ENCODE data around the gene NHS.
"Not testable (repeated sequence)": the region's sequence is repeated elsewhere in the genome, so short reads cannot be mapped to it uniquely, and the experiment has no call there.

NHS gene

DNA sequence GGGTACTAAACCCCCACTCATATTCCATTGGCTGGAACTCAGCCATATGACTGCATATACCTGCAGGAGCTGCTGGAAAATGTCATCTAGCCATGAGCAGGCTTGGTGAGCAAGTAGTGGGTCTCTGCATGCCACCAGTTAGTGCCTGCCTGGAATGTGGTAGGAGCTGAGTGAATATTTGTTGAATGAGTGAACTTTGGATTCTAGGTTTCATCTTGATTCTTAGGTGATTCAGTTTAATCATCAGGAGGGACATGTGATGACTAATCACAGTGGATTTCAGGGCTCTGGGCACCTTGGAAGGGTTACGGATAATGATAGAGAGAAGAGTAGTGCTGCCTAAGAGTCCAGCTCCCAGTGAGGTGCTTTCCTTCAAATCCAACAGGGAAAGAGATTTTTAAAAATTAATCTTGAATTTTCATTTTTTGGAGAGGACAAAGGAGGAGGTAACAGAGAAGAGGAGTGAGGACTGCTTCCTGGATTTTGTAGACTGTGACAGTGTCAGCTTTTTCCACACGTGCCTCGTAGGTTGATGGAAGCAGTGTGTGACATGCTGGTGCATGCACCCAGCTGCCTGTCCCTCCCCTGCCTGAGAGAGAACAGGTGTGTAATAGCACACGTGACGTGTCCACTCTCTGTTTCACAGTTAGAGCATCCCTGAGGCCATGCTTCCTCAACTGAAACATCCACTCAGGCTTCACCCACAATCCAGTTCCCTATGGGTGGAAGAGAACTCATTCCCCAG lies 30.4 kb downstream of the NHS start:
- DNase-seq (ENCODE audit: low spot score), result no peak

DNA sequence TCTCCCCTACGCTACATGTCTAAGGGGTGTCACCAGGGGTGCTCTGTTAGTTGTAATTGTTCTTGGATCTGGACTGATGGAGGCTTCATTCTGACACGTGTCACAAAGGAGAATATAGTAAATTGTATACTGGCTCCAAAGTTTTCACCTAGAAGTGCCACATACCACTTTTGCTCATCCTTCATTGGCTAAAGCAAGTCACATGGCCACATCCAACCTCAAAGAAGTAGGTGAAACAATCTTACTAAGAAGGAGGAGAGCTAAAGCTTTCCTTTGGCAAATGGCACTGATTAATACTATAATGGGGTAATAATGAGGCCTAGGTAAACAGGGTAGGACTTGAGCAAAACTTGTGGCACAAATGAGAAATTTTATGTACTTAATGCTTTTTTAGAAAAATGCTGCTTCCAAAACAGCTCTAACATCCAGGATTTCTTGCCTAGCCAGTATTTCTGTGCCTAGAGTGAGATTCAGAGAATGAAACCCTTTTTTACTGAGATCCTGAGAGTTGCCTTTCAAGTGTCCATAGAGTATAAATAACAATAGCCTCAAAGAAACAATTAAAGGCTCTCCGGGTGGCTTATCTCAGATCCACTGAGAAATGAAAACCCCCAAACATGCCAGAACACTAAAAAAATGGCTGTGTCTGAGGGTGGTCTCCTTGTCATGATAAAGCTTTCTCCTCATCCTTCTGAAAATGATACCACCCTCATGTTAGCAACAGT lies 34.7 kb downstream of the NHS start:
- DNase-seq (ENCODE audit: low spot score), result no peak

DNA sequence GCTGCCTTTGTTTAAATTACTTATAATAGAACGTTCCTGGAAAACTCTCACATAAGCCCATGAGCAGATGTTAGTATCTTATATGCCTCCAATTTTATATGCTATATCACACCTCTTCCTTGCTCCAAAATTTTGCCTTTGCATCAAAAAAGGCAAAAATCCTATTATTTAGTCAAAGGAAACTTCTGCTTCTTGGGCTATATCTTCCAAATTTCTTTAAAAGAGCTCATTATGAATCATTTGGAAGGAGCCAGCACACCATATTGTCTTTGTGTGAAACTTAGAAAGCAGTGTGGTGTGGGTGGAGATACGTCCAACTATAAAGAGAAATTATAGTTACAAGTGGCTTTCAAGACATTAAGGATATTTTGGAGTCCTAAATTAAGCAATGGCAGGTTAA lies 35.7 kb downstream of the NHS start:
- DNase-seq (ENCODE audit: low spot score), result no peak

DNA sequence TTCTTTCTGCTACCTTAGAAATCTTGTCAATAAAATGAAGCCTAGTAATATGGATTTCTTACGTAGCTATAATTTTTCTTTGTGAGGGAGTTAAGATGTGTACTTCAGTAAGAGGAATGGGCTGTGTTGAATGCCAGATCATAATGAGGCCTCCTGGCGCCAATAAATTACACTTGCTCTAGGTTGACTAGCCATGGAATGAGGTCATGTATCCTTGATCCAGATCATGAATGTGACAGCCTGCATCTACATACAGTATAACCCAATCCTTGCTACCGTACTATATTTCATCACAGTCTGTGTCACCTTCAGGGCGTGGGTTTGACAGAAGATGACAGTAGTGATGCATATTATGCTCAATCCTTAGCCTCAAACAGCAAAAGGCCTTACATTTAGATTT lies 36.2 kb downstream of the NHS start:
- DNase-seq (ENCODE audit: low spot score), result no peak

DNA sequence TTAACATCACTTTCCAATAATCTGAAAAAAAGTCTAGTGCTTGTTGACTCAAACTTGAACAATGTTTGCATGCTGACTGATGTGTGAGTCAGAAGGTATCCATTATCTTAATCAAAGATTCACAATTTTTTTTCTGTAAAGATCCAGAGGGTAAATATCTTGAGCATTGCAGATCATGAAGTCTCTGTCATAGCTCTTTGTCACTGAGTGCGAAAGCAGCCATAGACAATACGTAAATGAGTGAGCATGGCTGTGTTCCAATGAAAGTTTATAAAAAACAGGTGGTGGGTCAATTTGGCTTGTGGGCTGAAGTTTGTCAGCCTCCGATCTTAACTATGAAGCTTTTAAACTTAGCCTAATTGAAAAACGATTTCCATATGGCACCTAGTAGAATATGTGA lies 37.7 kb downstream of the NHS start:
- no peak for DNase-seq (ENCODE audit: low spot score)

DNA sequence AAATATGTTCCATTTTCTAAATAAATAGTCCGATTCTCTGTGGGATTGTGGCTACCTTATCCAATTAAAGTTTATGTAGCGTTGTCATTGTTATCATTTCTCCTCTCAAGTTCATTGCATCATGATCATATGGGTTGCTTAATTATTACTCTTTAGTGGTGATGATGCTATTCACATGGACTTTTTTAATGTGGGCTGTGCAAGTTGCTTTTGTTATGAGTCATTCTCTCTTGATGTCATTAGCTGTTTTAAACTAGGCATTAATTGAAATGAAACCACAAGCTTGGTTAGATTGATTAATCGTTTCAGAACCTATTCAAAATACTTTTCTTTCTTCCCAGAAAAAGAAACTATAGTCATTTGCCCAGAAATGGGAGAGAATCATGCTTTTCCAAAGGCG lies 38.2 kb downstream of the NHS start:
- no peak for DNase-seq (ENCODE audit: low spot score)

DNA sequence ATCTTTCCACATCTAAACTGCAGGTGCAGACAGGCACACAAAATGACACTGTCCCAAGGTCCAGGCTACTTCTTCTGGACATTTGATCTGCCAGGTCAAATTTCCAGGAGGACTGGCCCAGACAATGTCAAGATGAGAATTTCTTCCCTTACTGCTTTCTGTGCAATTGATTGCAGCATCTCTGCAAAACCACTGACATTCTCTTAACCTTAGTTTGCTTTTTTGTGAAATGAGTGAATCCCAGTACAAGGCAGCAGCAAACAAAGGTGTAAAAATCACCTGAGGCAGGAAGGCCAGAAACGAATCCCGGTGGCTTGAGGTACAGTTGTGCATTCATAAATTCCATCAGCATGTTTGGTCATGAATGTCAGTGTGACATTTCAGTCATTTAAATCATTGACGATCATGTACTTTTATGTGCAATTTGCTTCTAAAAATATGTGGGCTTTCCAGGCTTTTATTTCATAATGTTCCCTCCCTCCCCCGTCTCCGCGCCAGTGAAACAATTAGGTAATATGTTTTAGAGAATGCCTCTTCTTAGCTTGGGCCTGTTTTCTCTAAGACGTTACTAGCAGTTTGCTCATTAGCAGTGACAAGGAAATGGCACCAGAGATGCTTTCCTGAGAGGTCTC lies 39.1 kb downstream of the NHS start:
- no peak for DNase-seq (ENCODE audit: low spot score)

DNA sequence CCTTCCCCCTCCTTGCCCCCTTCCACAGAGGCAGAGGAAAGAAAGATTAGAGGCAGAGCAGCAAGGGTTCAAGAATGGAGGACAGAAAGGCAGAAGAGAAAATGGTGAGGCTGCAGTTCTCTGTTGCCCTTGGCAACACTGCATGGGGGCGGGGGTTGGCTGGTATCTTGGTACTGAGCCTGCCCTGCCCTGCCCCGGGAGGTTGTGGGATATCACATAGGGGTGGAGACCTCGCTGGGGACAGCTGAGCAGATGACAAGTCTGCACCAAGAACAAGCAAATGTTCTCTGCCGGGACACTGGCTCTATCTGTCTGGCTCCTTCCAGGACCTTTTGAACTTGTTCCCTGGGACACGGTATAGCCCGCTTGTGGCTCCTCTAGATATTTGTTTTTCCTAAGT lies 39.8 kb downstream of the NHS start:
- DNase-seq (ENCODE audit: low spot score), result no peak

DNA sequence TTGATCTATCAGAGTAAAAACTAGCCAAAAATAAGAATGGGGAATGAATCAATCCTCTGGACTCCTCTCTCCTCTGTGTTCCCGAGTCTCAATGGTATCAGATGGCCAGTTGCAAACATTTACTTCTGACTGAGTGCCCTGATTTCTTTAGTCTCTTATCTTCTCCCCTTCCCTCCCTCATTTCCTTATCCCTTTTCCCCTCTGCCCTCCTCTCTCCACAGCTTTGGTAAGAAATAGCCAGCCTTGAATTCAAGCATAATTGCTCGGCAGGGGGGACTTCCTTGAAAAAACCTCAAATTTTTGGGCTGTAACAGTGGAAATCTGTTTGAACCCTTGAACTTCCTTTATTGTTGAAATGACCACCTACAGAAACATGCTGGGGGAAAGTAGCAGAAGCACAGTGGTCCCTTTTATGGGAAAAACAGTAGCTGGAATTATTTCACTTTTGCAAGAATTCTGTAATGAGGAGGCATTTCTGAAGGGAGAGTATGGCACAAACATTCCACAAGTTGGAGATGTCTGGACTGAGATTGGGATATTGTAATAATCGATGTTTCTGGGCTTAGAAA lies 40.3 kb downstream of the NHS start:
- no peak for DNase-seq (ENCODE audit: low spot score)

DNA sequence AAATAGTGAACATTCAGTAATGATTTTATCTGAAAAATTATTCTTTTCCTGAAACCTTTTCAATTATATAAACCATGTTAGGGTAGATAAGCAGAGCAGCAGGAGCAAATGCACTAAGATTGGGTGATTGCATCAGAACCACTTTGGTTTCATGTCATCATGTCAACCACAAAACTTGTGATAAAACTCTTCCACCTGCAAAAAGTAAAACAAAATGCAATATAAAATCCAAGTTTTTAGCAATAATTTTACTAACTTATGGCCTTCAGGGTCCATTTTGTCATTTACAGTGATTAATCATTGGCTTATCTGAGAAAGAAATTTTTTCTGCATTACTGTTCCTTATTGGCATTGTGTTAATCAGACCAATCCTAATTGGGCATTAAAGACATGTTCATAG lies 42.4 kb downstream of the NHS start:
- DNase-seq (ENCODE audit: low spot score), result no peak

DNA sequence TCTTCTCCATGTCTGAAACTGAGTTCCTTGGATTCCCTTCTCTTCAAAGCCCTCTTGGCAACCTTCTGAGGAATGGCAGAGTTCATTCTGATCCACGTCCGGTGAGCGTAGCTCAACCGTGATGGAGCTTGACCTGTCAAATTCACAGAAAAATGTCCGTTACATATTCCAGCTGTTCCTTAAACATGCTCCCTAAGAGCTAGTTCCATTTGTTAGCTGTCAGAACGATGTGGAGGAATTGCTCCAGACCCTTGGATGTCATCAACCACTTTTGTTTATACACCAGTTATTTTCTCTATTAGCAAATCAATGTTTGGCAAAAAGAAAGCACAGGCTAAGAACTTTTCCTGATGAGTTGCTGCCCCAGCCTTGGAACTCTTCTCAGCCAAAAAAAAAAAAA lies 50.1 kb downstream of the NHS start:
- no peak for DNase-seq (ENCODE audit: low spot score)

DNA sequence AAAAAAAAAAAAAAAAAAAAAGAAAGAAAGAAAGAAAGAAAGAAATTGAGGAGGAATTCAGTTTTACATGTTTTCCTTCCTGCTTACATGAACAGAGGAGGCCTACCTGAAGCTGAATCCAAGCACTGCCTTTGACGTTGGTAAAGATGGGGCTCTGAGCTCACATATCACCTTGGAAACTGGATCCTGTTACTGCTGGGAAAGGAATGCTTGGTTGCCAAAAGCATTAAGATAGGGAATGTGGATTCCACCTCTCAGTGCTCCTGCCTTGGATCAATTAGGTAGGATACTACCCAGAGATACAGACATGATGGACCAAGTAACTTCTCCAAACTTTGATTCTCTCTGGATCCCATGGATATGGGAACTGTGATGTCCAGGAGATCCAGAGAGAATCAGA lies 50.6 kb downstream of the NHS start:
- DNase-seq (ENCODE audit: low spot score), result no peak

DNA sequence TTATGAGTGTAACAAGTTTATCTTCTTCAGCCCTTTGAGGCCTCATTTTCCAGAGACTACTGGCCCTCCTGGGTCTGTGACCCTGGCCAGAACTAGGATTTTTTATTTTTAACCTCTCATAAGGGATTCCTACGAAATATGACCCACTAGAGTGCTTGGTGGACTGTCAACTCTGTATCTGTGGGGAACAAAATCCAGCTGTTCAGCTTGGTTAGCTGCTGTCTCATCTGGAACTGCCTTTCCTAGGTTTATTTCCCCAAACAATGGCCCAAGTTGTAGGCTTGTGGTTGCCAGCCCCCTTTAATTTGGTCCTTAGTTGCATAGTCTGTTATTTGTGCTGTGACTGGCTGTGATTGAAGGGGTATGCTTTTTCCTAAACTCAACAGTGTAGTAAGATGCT lies 56.2 kb downstream of the NHS start:
- no peak for DNase-seq (ENCODE audit: low spot score)

DNA sequence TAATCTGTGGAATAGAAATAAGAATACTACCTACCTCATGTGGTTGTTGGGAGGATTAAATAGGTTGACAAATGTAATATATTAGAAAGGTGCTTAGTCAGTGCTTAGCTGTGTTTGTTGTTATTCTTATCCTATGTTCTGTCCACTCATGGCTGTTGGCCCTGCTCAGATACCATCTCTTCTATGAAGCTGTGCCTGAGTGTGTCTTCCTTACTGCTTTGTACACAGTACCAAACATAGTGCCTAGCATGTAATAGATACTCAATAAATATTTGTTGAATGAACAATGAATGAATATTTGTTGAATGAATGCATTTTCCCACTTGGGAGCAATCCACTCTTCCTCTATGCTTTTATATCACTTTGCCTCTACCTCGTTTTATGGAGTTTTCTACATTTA lies 57.2 kb downstream of the NHS start:
- DNase-seq (ENCODE audit: low spot score), result no peak

DNA sequence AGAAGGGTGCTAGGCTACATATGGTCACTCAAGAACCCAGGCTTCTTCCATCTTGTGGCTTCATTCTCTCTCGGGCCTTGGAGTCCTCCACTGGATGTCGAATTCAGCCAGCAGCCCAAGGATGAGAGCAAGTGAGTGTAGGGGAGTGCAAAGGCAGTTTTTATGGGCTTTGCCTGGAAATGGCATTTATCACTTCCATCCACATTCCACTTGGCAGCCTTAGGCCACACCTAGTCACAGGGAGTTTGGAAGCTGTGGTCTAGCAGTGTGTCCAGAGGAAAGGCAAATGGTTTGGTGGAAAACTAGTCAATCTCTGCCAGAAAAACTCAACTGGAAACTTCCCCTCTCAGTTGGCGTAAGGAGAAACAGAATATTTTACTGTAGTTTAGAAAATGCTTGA lies 59.0 kb downstream of the NHS start:
- DNase-seq (ENCODE audit: low spot score), result no peak

DNA sequence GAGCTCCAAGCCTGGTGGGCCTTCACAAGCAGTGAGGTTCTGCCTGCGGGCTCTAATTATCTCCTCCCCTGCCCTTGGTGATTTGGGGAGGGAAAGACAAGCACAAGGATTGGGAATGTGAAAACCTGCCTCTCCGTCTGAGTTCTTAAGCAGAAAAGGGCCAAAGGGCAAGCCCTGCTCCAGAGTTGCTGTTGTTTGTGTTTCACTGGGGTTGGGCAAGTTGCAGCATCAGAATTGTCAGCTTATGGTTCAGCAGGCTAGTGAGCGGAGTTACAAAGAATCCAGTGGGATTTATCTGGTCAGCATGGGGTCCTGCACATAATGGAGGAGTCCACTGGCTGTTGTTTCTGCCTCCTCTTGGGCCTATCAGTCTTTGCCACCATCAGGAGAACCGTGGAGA lies 60.5 kb downstream of the NHS start:
- DNase-seq (ENCODE audit: low spot score), result no peak

DNA sequence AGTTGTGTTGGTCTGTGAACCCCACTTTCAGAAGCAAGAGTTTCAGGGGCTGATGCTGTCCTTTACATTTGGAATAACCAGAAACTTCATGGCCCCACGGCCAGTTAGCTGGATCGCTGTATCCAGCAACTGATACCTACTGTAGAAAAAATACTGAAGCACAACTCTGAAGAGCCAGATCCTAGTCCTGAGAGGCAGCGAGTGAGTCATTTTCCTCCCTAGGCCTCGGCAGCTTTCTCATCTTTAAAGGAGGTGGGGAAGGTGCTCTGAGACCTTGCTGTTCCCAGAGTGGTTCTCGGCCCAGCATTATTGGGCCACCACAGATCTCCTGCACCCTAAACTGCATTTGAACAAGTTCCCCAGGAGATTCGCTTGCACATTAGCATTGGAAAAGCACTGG lies 63.2 kb downstream of the NHS start:
- no peak for DNase-seq (ENCODE audit: low spot score)

DNA sequence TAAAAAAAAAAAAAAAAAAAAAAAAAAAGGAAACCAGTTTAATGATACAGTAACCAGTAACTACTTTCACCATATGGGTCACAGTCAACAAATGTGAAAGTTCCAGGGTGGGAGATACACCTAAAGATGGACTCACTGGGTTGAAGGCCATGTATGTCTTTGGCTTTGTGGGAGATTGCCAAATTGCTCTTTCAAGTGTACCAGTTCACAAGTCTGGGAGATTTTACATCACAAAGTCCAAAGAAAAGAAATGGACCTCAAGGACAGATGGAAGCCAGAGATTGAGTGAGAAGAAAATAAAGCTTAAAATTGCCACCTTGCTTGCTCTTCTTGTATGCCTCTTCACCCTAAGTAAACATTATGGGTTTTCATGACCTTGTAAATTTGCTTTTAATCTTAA lies 65.3 kb downstream of the NHS start:
- no peak for DNase-seq (ENCODE audit: low spot score)

DNA sequence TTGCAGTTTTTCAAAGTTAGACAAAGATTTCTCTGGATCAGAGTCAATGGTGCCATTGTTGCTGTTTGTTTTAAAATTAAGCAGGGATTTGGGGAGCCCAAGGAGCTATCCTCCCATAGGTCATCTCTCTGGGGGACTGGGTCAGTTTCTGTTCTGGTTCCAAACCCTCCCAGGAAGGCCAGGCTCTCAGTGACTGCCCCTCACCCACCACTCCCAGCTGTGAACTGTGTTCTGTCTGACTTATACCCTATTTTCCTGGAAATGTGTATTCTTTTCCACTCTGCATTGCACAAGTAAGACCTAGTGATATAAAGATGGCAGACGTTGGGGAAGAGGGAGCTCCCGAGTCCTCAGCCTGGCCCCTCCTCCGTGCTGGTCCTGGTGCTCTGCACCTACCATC lies 65.8 kb downstream of the NHS start:
- no peak for DNase-seq (ENCODE audit: low spot score)

DNA sequence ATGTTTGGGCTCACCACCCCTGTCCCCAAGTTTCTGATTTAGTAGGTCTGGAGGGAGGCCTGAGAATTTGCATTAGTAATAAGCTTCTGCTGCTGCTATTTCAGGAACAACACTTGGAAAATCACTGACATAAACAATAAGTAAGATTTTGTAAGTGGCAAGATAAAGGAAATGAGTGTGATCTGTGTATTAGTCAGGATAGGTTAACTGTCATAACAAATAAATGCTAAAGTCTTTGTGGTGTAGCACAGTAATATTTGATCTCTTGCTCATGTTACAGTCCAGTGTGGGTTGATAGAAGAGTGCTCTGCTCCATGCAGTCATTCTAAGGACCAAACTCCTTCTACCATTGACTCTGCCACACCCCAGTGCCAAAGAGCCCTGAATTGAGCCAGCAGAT lies 67.0 kb downstream of the NHS start:
- no peak for DNase-seq (ENCODE audit: low spot score)

DNA sequence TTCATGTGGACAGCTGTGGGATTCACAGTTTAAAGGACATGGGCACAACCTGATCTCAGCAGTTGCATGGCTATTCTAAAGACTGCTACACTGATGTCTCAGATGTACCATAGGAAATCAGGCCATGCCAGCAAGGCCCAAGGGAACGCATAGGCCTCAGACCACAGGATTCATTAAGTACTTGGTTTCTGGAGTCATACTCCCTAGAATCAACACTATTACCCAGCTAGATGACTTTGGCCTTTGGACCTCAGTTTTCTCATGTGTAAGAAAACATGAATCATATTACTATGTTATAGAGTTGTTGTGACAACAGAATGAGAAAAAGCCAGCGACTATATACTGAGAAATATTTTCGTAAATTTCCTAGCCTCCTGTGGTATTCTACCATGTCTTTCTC lies 67.9 kb downstream of the NHS start:
- no peak for DNase-seq (ENCODE audit: low spot score)

DNA sequence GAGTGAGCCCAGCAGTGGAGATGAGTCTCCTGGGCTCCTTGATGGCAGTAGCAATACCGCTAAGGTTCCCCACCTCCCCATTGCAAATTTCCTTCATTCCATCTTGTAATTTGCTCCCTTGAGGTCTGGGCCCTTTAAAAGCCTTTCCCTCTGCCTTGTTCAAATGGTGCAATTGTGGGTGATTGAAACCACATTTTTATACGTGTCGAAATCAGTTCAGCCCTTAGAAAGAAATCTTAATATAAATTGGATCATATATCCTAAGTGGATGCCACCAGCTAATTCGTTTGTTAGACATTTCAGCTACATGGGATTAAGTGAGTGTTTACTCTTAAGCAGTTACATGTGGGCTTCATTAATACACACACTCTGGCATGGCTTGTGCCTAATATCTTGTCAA lies 68.6 kb downstream of the NHS start:
- no peak for DNase-seq (ENCODE audit: low spot score)

DNA sequence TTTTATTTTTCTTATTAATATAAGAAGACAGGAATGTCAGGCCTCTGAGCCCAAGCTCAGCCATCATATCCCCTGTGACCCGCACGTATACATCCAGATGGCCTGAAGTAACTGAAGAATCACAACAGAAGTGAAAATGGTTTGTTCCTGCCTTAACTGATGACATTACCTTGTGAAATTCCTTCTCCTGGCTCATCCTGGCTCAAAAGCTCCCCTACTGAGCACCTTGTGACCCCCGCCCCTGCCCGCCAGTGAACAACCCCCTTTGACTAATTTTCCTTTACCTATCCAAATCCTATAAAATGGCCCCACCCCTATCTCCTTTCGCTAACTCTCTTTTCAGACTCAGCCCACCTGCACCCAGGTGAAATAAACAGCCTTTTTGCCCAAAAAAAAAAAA lies 71.3 kb downstream of the NHS start:
- not testable (repeated sequence) for DNase-seq (ENCODE audit: low spot score)

Measured in NAMALWA (cell line).